Kidney capillary endothelial cell (primary cell): ENCODE measurements around the gene MIGA2.
"Not testable (repeated sequence)": the region's sequence is repeated elsewhere in the genome, so short reads cannot be mapped to it uniquely, and the experiment has no call there.

Source experiments
- DNase-seq: peaks from one replicate; pipeline ENCODE4 v3.0.0-alpha.2; 2018; ENCODE audit warnings: low spot score

The MIGA2 gene

GRCh38 chr9:129100383-129101169 is 64.2 kb downstream of the MIGA2 start:
- DNase-seq: no peak

GRCh38 chr9:129101279-129101678 is 64.9 kb downstream of the MIGA2 start:
- no peak for DNase-seq

DNA sequence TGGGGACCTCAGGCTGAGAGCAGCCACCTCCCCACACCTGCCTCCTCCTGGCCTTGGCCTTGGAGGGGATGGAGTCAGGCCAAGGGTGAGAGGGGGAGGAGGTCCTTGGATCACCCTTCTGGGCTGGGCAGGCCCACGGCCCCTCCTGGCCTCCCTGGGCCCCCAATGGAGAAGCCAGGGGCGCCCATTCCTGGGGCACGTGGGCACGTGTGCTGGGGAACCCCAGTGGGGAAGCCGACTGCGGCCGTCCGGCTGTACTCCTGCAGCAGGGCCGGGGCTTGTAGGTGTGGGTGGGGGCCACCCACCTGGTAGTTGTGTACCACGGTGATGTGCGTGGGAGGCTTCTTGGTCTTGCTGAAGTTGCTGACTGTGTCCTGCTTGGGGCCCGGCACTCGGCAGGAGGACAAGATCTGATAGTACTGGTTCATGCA is 65.7 kb downstream of the MIGA2 start:
- DNase-seq: no peak

GRCh38 chr9:129102791-129103594 is 66.6 kb downstream of the MIGA2 start:
- DNase-seq: peak; percentile 29

DNA sequence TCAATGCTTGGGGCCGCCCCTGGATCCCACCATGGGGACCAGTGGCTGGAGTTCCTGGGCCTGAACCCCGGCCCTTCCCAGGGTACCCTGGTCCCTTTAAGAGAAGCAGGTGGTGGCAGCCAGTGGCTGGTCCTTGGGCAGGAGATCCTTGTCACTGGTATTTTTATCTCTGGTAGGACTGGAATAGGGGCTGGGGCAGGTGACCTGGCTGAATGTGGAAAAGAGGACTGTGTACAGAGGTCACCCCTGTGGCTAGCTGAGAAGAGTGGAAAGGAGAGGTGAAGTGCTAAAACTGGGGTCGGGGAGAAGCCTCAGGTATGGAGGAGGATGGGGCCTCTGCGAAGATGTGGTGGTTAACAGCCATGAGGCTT is 67.2 kb downstream of the MIGA2 start:
- no peak for DNase-seq

GRCh38 chr9:129104051-129104450 is 67.6 kb downstream of the MIGA2 start:
- no peak for DNase-seq

GRCh38 chr9:129105857-129106694 is 69.7 kb downstream of the MIGA2 start:
- no peak for DNase-seq

DNA sequence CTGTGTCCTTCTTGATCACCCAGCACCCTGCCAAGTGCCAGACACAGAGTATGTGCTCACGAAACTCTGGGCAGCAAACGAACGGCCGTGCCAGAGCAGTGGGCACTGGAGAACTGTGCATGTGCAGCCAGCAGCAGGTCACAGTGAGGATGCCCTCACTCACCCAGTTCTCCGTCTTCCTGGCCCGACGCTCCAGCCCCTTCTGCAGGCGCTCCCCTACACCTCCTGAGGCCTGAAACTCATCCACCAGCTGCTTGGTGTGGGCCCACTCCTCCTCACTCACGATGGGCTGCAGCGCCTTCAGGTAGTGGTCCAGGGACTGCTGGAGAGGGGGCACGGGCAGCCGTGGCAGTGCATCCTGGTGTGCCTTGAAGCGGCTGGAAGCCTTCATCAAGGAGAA is 71.2 kb downstream of the MIGA2 start:
- no peak for DNase-seq

DNA sequence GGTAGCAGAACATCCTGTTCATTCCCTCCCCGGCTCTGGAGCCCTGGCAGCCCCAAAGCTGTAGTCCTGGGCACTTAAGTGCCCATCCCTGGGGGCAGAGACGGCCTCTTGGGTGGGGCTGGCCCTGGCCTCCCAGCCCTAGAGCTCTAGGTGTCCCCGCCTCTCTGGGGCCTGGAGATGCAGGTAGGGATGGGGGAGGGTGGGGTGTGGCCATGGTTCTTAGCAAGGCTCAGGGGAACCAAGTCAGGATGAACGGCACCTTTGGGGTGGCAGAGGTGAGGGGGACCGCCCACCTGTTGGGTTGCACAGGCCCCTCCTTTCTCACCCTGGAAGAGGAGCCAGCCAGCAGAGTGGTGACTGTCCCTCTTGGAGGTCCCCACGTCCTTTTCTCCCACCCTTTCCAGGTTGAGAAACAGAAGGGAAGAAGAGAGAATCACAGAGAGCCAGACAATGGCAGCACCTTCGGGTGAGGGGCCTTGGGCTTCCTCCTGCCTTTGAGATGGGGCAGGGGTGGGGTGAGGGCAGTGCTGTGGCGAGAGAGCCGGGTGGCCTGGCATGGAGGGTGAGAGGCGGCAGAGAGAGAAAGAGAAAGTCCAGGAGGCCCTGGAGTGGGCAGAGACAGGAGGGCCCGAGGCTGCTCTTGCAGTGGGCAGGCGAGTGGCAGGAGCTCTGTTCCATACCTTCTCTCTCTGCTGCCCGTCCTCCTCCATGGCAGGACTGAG is 71.8 kb downstream of the MIGA2 start:
- no peak for DNase-seq

DNA sequence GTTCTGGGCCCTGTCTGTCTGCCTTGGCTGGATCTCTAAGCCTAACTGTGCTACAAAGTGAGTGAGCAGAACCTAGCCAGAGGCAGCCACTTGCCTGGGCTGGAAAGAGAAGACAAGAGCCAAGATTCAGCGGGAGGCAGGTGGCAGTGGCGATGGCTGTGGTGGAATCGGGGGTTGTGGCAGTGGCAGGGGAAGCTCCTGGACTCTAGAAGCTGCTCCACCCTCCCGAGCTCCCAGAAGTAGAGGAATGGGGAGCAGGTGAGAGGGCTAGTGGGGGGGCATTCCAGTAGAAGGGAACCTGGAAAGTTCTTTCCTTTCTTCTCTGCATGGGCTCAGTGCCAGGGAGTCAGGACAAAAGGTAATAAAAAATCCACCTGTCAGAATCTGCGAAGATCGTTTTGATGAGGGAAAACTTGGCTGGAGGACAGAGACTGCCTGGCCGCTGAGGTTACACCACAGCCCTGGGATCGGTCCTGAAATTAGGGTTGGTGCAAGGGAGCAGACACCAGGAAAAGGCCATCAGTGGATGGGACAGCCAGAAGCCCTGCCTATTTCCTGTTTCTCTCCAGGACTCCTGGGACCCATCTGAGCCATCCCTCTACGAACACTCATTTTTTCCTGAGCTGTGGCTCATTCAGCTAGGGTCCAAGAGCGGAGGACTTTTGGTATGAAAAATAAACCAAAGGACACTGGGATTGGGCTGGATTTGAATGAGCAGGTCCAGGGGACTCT is 72.5 kb downstream of the MIGA2 start:
- DNase-seq: no peak

- DNase-seq: no peak
Measured at GRCh38 chr9:129109537-129109903, 73.1 kb downstream of the MIGA2 start.

DNA sequence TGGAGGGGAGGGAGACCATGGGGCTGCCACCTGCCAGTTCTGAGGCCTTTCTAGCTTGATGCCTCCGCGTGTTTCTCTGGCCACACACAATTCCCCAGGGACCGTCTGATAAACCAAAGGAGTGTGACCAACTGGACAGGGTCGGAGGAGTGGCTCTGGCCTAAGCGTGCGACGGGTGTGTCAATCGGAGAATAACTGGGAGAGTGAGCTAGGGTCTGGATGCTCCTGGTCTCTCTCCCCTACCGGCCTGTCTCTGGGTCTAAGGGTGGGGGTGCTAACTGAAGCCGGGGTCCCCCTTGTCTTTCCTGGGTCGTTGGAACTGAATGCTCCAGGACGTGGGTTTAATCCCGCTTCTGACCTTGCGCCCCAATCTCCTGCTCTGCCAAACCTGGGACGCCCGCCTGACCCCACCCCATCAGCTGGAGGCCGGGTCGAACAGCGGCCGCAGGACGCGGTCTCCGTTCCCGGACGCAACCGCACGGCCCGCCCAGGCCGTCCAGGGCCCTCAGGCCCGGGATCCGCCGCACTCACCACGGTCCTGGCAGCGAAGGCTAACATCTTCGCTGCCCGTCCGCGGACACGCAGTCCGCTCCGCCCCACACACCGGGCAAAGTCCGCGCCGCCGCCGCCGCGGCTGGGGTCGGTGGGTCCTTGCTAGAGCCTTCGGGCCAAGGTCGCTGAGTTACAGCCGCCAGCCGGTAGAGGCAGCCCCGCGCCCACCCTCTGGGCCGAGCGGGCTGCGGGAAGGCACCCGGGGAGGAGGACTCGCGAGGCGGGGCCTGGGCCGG is 73.7 kb downstream of the MIGA2 start:
- peak; percentile 18 for DNase-seq

- DNase-seq: peak; percentile 94
Measured at GRCh38 chr9:129110740-129111527, 74.5 kb downstream of the MIGA2 start, which contains the start of the genes CRAT and PTPA. CRAT (minus strand) TSS chr9:129110793; CDS start chr9:129110509, 284 bp downstream. PTPA (plus strand) TSS chr9:129111415; CDS start chr9:129111601, 186 bp downstream.

DNA sequence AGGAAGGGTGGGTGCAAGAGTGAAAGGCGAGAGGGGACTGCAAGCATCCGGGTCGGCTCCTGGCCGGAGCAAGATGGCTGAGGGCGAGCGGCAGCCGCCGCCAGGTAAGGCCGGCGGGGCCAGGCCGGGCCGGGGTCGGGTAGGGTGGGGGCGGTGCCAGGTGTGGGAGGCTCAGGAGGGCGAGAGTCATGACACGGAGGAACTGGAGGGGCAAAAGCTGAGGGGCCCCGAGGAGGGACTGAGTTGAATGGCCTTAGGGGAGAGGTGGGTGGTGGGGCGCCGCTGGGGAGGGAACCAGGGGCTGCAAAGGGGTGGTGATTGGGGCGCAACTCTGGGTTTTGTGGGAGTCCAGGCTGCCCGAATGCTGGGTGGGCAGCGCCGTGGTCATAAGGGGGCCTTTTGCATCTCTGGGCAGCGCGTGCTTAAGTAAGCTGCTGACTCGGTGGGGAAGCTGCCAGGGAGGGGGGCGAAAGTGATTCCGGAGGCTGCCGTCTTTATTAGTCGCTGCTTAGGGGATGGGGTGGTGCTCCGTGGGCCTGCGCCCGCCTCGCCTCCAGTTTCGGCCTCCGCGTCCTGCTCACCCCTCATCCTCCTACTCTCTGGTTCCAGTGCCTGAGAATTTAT is 75.2 kb downstream of the MIGA2 start:
- DNase-seq: peak; percentile 14

GRCh38 chr9:129112526-129112925 is 76.1 kb downstream of the MIGA2 start:
- DNase-seq: not testable (repeated sequence)

GRCh38 chr9:129113645-129114304 is 77.3 kb downstream of the MIGA2 start:
- DNase-seq: no peak

DNA sequence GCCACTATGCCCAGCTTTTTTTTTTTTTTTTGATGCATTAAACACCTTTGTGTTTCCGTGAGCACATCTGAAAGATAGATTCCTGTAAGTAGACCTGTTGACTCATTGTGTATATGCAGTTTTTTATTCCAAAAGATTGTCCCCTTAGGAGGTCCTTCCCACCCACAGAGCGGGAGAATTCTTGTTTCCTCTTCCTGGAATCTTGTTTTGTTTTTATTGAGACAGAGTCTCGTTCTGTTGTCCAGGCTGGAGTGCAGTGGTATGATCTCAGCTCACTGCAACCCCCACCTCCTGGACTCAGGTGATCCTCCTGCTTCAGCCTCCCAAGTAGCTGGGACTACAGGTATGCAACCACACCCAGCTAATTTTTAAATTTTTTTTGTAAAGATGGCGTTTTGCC is 82.4 kb downstream of the MIGA2 start:
- DNase-seq: no peak

- no peak for DNase-seq
Measured at GRCh38 chr9:129121483-129121882, 85.1 kb downstream of the MIGA2 start.
